GM10266 (cell line): ENCODE data around the gene PCNT.
"Not testable (repeated sequence)": the region's sequence is repeated elsewhere in the genome, so short reads cannot be mapped to it uniquely, and the experiment has no call there.

Source experiments
- DNase-seq: peaks from one replicate; pipeline ENCODE4 v3.0.0; 2012; ENCODE audit errors: extremely low spot score
- TF ChIP-seq, protein P1 (sequence below): IDR thresholded peaks from 2 replicates; pipeline ENCODE4 v1.5.1; 2012; ENCODE audit warnings: mild to moderate bottlenecking, low read depth; ENCODE audit not compliant: control insufficient read depth, insufficient read depth; ENCODE audit errors: missing control alignments

Gene PCNT

DNA sequence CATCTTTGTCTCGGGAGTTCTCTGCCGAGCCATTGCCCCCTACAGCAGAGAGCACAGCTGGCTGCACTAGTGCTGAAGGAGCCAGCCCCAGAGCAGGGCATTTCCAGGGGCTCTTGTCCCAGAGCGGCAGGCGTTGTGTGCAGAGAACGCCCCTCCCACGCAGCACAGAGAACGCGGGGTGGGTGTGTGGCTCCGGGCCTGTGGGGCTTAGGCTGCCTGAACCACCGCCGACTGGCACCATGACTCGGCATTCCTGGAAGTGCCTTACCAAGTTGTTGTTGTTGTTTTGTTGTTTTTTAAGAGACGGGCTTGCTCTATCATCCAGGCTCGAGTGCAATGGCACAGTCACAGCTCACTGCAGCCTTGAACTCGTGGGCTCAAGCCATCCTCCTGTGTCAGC is 119.0 kb downstream of the PCNT start:
- DNase-seq = no peak
- TF ChIP-seq, protein P1, sequence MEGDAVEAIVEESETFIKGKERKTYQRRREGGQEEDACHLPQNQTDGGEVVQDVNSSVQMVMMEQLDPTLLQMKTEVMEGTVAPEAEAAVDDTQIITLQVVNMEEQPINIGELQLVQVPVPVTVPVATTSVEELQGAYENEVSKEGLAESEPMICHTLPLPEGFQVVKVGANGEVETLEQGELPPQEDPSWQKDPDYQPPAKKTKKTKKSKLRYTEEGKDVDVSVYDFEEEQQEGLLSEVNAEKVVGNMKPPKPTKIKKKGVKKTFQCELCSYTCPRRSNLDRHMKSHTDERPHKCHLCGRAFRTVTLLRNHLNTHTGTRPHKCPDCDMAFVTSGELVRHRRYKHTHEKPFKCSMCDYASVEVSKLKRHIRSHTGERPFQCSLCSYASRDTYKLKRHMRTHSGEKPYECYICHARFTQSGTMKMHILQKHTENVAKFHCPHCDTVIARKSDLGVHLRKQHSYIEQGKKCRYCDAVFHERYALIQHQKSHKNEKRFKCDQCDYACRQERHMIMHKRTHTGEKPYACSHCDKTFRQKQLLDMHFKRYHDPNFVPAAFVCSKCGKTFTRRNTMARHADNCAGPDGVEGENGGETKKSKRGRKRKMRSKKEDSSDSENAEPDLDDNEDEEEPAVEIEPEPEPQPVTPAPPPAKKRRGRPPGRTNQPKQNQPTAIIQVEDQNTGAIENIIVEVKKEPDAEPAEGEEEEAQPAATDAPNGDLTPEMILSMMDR = no peak

DNA sequence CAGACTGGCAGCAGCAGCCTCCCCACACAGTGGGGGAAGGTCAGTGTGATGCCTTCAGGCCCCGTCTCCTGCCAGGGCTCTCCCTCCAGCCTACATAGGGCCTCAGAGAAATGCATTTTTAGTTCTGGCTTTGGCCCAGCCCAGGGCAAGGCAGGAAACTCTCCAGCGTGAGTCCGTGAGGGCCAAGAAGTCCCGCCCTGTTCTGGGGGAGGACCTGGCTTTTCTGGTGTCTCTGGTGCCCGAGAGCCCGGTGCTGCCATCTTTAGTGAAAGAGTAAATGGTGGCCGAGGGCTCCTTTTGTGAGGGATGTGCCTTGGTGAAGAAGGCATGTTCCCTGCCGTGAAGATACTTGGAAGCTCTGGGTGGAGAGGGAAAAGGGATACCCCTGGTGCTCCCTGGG is 120.0 kb downstream of the PCNT start:
- DNase-seq = no peak
- TF ChIP-seq, protein P1 = no peak

DNA sequence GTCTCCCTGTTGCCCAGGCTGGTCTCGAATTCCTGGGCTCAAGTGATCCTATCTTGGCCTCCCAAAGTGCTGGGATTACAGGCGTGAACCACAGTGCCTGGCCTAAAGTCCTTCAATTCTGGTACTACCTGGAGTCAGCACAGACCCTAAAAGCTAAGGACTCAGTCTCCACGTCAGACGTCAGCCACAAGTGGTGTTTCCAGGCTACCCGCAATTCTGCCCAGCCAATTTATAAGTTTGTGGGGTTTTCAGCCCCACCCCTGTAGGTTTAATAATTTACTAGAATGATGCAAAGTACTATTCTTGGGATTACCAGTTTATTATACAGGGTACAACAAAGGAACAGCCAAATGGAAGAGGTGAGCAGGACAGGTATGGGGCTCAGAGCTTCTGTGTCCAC is 124.2 kb downstream of the PCNT start:
- TF ChIP-seq, protein P1 = no peak
- no peak for DNase-seq

DNA sequence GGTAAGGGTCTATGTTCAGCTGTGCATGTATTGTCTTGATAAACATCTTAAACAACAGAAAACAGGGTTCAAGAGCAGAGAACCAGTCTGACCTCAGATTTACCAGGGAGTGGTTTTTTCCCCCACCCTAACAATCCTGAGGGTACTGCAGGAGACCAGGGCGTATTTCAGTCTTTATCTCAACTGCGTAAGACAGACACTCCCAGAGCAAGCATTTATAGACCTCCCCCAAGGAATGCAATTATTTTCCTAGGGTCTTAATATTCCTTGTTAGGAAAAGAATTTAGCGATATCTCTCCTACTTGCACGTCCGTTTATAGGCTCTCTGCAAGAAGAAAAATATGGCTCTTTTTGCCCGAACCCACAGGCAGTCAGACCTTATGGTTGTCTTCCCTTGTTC is 124.9 kb downstream of the PCNT start:
- not testable (repeated sequence) for DNase-seq

DNA sequence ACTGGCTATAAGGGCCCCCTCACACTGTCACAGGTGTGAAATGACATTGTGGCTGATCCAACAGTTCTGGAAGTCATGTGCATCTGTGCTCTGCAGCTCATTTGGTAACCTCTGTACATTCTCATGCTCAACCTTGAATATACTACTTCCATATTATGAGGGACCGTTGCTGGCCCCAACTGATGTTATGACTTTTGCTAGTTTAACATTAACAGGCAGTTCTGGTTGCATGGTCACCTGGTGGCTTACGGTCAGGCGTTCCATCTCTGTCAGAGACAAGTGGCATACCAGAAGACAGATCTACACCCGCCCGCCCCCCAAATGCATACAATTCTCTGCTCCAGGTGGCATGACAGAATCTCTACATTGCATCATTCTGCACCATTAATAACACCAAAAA is 128.8 kb downstream of the PCNT start:
- no peak for DNase-seq
- TF ChIP-seq, protein P1 = no peak

DNA sequence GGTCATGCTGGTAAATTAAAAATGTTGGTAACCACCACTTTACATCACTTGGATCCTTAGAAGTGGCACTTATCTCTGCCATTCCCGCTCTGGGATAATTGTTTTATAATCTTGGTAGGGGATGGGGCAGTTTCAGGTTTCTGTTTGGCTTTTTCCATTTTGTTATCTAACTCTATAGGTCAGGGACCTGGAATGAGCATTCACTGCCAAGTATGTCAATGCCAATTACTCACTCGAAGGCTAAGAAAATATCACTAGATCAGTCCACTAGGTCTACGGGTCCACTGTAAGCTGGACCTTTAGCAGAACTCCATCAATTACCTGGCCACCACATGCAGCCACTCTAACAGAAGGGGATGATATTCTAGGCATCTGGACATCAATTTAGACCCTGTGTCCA is 130.2 kb downstream of the PCNT start:
- no peak for DNase-seq
- TF ChIP-seq, protein P1 = no peak

DNA sequence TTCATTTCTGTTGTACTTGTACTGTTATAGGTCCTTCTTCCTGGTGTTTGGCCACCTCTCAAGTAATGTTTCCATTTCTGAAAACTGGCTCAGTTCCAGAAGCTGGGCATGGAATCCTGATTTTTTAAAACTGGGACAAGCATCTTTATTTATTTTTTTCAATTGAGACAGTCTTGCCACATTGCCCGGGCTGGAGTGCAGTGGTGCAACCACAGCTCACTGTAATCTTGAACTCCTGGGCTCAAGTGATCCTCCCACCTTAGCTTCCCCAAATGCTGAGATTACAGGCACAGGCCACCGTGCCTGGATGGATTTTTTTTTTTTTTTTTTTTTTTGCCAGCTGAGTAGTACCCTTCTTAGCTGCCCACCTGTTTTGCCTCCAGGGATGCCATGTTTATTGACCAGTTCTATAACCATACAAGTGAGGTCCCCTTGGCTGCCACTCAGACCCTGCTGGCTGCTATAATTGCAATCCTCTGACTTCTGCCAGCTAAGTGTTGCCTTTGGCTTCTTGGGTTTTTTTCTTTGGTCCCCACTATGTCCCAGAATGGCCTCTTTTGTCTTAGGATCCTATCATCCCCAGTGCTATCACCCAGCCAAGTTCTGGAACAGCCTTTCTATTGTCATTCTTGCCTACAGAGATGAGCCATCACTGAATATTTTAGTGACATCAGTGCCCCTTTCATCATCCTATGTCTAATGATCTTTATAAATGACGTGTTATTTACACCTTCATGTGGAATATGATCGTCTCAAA is 130.9 kb downstream of the PCNT start:
- TF ChIP-seq, protein P1 = no peak

More for the DNA sequence above, 130.9 kb downstream of the PCNT start:
- DNase-seq = no peak
